ENCODE results near the gene RNF4. TPM values are rescaled to one million over a fixed set of nuclear protein-coding genes. Genes with fewer than 3 reads are reported as not detected.

Gene RNF4
- 10 to 100 TPM; 29.6 to 38.1 (median 32.6) TPM for total RNA-seq

DNA sequence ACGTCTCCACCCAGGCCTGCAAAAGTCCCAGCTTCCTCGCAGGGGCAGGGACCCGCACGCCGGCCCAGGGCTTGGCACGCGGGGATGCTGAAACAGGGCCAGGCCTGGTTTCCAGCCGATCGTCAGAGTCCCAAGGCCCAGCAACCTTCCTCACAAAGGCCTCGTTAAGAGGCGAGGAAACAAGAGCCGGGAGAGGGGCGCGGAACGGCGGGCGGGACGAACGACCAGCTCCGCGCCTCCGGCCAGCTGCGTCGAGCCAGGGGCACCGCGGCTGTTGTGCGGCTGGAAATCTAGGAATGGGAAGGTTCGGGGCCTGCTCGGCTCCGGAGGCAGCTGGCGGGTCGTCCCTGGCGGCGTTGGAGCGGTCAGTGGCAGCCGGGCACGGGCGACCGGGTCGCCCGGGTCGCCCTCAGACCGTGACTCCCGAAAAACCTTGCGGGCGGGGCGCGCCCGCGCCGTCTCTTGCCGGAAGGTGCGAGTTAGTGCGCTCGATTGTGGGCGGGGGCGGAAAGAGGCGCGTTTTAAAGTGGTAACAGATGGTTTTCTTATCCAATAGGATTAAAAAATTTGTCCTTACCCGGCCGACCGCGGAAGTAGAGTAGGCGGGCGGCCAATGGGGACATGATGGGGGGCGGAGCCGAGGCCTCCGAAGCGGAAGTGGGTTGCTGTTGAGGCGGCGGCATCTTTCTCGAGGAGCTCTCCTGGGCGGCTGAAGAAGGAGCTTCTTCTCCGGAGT lies at the start of gene RNF4:
Gene RNF4, plus strand, starts transcription at position 651 of the 736 bp plus-strand sequence. CDS start 21,388 bp downstream, outside the sequence.
- Histone ChIP-seq H3K27me3 (no peaks in the 10 kb centered on the region), H3K27ac (peak within 1 kb of the TSS; percentile 94 to 97 (median 94)), H3K4me1 (peaks cover 6 to 46% (median 23%) of the 10 kb centered on the region in 3 donors), H3K4me3 (peak within 1 kb of the TSS; percentile 75 to 98 (median 92)), H3K9me3 (no peaks in the 10 kb centered on the region), H3K36me3 (peaks cover 0 to 27% (median 5%) of the 10 kb centered on the region in 3 donors)
- DNase-seq: peak; percentile 81
- intact Hi-C loops (cut with DNase I): no loop called here
- 0% methylated on average over 18 to 21 of the region's 74 CpGs for WGBS, 2 donors
- TF ChIP-seq, protein P1, sequence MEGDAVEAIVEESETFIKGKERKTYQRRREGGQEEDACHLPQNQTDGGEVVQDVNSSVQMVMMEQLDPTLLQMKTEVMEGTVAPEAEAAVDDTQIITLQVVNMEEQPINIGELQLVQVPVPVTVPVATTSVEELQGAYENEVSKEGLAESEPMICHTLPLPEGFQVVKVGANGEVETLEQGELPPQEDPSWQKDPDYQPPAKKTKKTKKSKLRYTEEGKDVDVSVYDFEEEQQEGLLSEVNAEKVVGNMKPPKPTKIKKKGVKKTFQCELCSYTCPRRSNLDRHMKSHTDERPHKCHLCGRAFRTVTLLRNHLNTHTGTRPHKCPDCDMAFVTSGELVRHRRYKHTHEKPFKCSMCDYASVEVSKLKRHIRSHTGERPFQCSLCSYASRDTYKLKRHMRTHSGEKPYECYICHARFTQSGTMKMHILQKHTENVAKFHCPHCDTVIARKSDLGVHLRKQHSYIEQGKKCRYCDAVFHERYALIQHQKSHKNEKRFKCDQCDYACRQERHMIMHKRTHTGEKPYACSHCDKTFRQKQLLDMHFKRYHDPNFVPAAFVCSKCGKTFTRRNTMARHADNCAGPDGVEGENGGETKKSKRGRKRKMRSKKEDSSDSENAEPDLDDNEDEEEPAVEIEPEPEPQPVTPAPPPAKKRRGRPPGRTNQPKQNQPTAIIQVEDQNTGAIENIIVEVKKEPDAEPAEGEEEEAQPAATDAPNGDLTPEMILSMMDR (IDR thresholded peaks at IDR 0.05): no peak
- TF ChIP-seq POLR2A (IDR thresholded peaks at IDR 0.05): peak in 2 of 4 donors; percentile 57 to 79

DNA sequence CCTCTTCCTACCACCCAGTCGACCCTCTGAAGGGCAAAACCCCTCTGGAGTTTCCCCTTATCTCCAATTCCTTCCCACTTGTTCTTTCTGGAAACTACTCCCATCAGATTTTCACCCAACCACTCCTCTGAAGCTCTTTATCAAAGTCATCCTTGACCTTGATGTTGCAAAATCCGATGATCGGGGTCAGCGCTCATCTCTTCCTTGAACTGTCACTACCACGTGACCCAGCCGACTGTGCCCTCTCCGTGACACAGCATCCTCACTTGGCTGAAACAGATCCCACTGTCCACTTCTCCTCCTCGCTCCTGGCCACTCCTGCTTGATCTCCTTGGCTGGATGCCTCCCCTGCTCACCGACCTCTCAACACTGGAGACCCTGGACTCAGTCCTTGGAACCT lies 49.1 kb upstream of the RNF4 start:
- no peak overlapping the region for H3K27ac ChIP-seq
- H3K36me3 ChIP-seq: no peaks in the 10 kb centered on the region
- DNase-seq: no peak
- peaks cover 16 to 39% (median 23%) of the 10 kb centered on the region in 3 donors for H3K4me1 ChIP-seq
- no peaks in the 10 kb centered on the region for H3K9me3 ChIP-seq
- peaks cover 0 to 82% (median 0%) of the 10 kb centered on the region in 4 donors for H3K27me3 ChIP-seq
- H3K4me3 ChIP-seq: no peak overlapping the region
- no peak for TF ChIP-seq POLR2A (IDR thresholded peaks at IDR 0.05)
- intact Hi-C loops (cut with DNase I): loop anchor here (10.0 kb wide), 1 partner anchor 165 kb away; no protein-coding TSS in a partner anchor
- WGBS, 2 donors: 61 to 64% methylated on average over 9 of the region's 9 CpGs

DNA sequence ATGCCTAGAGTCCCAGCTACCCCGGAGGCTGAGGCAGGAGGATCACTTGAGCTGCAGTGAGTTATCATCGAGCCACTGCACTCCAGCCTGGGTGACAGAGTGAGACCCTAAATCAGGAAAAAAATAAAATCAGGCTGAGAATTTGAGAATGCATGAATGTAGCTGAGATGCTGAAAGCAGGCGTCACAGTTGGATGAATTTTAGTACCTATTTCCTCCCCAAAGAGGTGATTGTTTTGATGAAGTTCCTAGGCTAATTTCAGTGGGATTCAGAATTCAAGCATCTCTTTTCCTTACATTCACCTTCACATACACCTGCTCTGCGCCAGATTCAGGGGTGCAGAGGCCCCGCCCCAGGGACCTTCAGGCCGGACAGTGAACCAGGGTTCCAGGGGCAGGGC lies 47.0 kb upstream of the RNF4 start:
- no peaks in the 10 kb centered on the region for H3K36me3 ChIP-seq
- DNase-seq: no peak
- no peaks in the 10 kb centered on the region for H3K9me3 ChIP-seq
- intact Hi-C loops (cut with DNase I): no loop called here
- TF ChIP-seq, protein P1 (IDR thresholded peaks at IDR 0.05): no peak
- TF ChIP-seq POLR2A (IDR thresholded peaks at IDR 0.05): no peak
- H3K27me3 ChIP-seq: peaks cover 0 to 65% (median 0%) of the 10 kb centered on the region in 4 donors
- H3K27ac ChIP-seq: no peak overlapping the region
- no peak overlapping the region for H3K4me3 ChIP-seq
- H3K4me1 ChIP-seq: peaks cover 6 to 22% (median 17%) of the 10 kb centered on the region in 3 donors
- WGBS, 2 donors: 67 to 86% methylated on average over 6 of the region's 6 CpGs

DNA sequence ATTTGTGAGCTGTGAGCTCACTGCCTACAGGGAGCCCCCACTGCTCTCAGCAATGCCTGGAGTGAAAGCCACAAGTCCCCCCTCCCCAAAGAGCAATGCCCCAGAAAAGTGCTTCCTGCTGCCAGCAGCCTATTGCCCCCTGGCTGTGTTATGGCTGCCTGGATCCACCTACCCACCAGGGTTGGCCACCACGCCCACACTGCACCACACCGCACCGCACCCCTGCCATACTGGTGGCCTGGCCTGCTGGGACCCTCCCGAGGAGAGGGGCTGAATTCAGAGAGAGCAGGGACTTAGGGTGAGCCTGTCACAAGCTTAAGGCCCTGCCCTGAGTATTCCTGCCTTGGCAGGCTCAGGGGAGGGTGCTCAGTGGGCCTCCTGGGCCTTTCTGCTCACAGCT lies 45.8 kb upstream of the RNF4 start:
- TF ChIP-seq, protein P1 (IDR thresholded peaks at IDR 0.05): no peak
- no peak for TF ChIP-seq POLR2A (IDR thresholded peaks at IDR 0.05)
- intact Hi-C loops (cut with DNase I): no loop called here
- Histone ChIP-seq H3K4me3 (no peak overlapping the region), H3K4me1 (peaks cover 6 to 11% (median 8%) of the 10 kb centered on the region in 3 donors), H3K27me3 (peaks cover 0 to 54% (median 0%) of the 10 kb centered on the region in 4 donors), H3K27ac (no peak overlapping the region), H3K9me3 (no peaks in the 10 kb centered on the region), H3K36me3 (no peaks in the 10 kb centered on the region)
- DNase-seq: no peak
- WGBS, 2 donors: no CpG with 5 or more reads among the region's 4 CpGs

DNA sequence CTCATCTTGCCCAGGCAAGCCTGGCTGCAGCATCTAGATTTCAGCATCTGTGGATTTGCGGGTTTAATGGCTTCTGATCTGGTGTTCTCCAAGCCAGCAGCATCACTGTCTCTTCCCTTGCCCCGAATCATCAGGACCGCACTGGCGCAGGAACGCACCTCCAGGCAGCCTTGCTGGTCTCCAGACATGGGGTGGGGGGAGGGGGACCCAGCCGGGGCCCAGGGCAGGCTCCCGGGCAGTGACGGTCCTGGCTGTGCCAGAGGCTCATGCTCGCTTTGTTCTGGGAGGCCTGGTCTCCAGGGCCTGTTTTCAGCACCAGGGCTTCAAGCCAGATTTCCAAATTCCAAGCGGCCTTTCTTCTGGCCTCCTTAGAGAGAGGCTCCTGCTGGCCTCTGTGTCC lies 45.2 kb upstream of the RNF4 start:
- TF ChIP-seq, protein P1 (IDR thresholded peaks at IDR 0.05): no peak
- TF ChIP-seq POLR2A (IDR thresholded peaks at IDR 0.05): no peak
- Histone ChIP-seq H3K27me3 (peaks cover 0 to 55% (median 0%) of the 10 kb centered on the region in 4 donors), H3K27ac (no peak overlapping the region), H3K4me1 (peaks cover 6 to 10% (median 8%) of the 10 kb centered on the region in 3 donors), H3K9me3 (no peaks in the 10 kb centered on the region), H3K4me3 (no peak overlapping the region), H3K36me3 (no peaks in the 10 kb centered on the region)
- intact Hi-C loops (cut with DNase I): no loop called here
- WGBS, 2 donors: 60% methylated on average over 2 of the region's 10 CpGs; no CpG with 5 or more reads in 1 of the 2 donors
- no peak for DNase-seq

All from esophagus squamous epithelium (tissue), 5 donors.